WTC11 (cell line): ENCODE results near the gene ARPC2. TPM values are rescaled to one million over a fixed set of nuclear protein-coding genes. Genes with fewer than 3 reads are reported as not detected.

ENCODE experiments used
- ATF2 ChIP-seq: sonication (generic); formaldehyde crosslinking; IDR thresholded peaks from 2 replicates; pipeline ENCODE4 v1.8.1; 2022; ENCODE audit warnings: low read depth, missing genetic modification reagents, borderline replicate concordance
- ATF6 ChIP-seq: sonication (generic); formaldehyde crosslinking; IDR thresholded peaks from 2 replicates; pipeline ENCODE4 v1.8.1; 2023; ENCODE audit warnings: mild to moderate bottlenecking, missing genetic modification reagents
- CREM ChIP-seq: sonication (generic); formaldehyde crosslinking; IDR thresholded peaks from 2 replicates; pipeline ENCODE4 v1.8.1; 2022; ENCODE audit warnings: mild to moderate bottlenecking, missing genetic modification reagents, moderate library complexity
- E2F1 ChIP-seq: sonication (generic); formaldehyde crosslinking; IDR thresholded peaks from 2 replicates; pipeline ENCODE4 v1.8.0; 2022; ENCODE audit warnings: mild to moderate bottlenecking, missing genetic modification reagents
- E2F4 ChIP-seq: sonication (generic); formaldehyde crosslinking; IDR thresholded peaks from 2 replicates; pipeline ENCODE4 v1.8.1; 2022; ENCODE audit warnings: low read depth, mild to moderate bottlenecking, moderate library complexity, missing genetic modification reagents, borderline replicate concordance
- E2F5 ChIP-seq: sonication (generic); formaldehyde crosslinking; IDR thresholded peaks from 2 replicates; pipeline ENCODE4 v1.8.1; 2022; ENCODE audit warnings: mild to moderate bottlenecking, moderate library complexity, missing genetic modification reagents
- ELF4 ChIP-seq: sonication (generic); formaldehyde crosslinking; IDR thresholded peaks from 2 replicates; pipeline ENCODE4 v1.8.1; 2022; ENCODE audit warnings: low read depth, mild to moderate bottlenecking, moderate library complexity, missing genetic modification reagents
- FOXK1 ChIP-seq: sonication (generic); formaldehyde crosslinking; IDR thresholded peaks from 2 replicates; pipeline ENCODE4 v1.8.0; 2022; ENCODE audit warnings: mild to moderate bottlenecking, moderate library complexity, missing genetic modification reagents
- FOXP1 ChIP-seq: sonication (generic); formaldehyde crosslinking; IDR thresholded peaks from 2 replicates; pipeline ENCODE4 v1.8.0; 2022; ENCODE audit warnings: missing genetic modification reagents, mild to moderate bottlenecking, moderate library complexity, borderline replicate concordance
- GTF2I ChIP-seq: fragments of 250-450 bp; sonication (Bioruptor Pico); conservative IDR thresholded peaks from 2 replicates; pipeline ENCODE4 v1.4.0; 2021; ENCODE audit warnings: mild to moderate bottlenecking
- JAZF1 ChIP-seq: fragments of 250-450 bp; sonication (Bioruptor Pico); IDR thresholded peaks from 2 replicates; pipeline ENCODE4 v1.9.0; 2021; ENCODE audit warnings: moderate library complexity, mild to moderate bottlenecking, inconsistent platforms
- MXD4 ChIP-seq: fragments of 250-450 bp; sonication (Bioruptor Pico); IDR thresholded peaks from 2 replicates; pipeline ENCODE4 v1.8.0; 2021; ENCODE audit warnings: mild to moderate bottlenecking, moderate library complexity, borderline replicate concordance
- PREB ChIP-seq: sonication (generic); formaldehyde crosslinking; IDR thresholded peaks from 2 replicates; pipeline ENCODE4 v1.8.1; 2022; ENCODE audit warnings: mild to moderate bottlenecking, missing genetic modification reagents, moderate library complexity, borderline replicate concordance
- SMAD3 ChIP-seq: sonication (generic); formaldehyde crosslinking; IDR thresholded peaks from 2 replicates; pipeline ENCODE4 v1.8.0; 2022; ENCODE audit warnings: missing genetic modification reagents, mild to moderate bottlenecking, borderline replicate concordance
- SP1 ChIP-seq: sonication (generic); formaldehyde crosslinking; conservative IDR thresholded peaks from 2 replicates; pipeline ENCODE4 v1.8.1; 2022; ENCODE audit warnings: missing genetic modification reagents
- TCF7 ChIP-seq: sonication (generic); formaldehyde crosslinking; IDR thresholded peaks from 2 replicates; pipeline ENCODE4 v1.8.0; 2022; ENCODE audit warnings: mild to moderate bottlenecking, low read depth, missing genetic modification reagents, moderate library complexity
- TEAD4 ChIP-seq: sonication (generic); formaldehyde crosslinking; IDR thresholded peaks from 2 replicates; pipeline ENCODE4 v1.8.0; 2022; ENCODE audit warnings: mild to moderate bottlenecking, missing genetic modification reagents
- TP53 ChIP-seq: sonication (generic); formaldehyde crosslinking; IDR thresholded peaks from 2 replicates; pipeline ENCODE4 v1.8.1; 2023; ENCODE audit warnings: mild to moderate bottlenecking, missing genetic modification reagents
- ZBTB21 ChIP-seq: sonication (generic); formaldehyde crosslinking; IDR thresholded peaks from 2 replicates; pipeline ENCODE4 v1.8.1; 2023; ENCODE audit warnings: mild to moderate bottlenecking, missing genetic modification reagents, borderline replicate concordance
- ZNF219 ChIP-seq: sonication (generic); formaldehyde crosslinking; IDR thresholded peaks from 2 replicates; pipeline ENCODE4 v1.8.0; 2023; ENCODE audit warnings: missing genetic modification reagents, mild to moderate bottlenecking, borderline replicate concordance
- ZNF232 ChIP-seq: sonication (generic); formaldehyde crosslinking; IDR thresholded peaks from 2 replicates; pipeline ENCODE4 v1.8.0; 2022; ENCODE audit warnings: mild to moderate bottlenecking, missing genetic modification reagents
- ZNF317 ChIP-seq: sonication (generic); formaldehyde crosslinking; IDR thresholded peaks from 2 replicates; pipeline ENCODE4 v1.8.1; 2023; ENCODE audit warnings: low read depth, mild to moderate bottlenecking, moderate library complexity, missing genetic modification reagents, borderline replicate concordance
- ZNF425 ChIP-seq: fragments of 250-450 bp; sonication (Bioruptor Pico); conservative IDR thresholded peaks from 2 replicates; pipeline ENCODE4 v1.9.0; 2021; ENCODE audit warnings: mild to moderate bottlenecking
- ZNF532 ChIP-seq: fragments of 250-450 bp; sonication (Bioruptor Pico); IDR thresholded peaks from 2 replicates; pipeline ENCODE4 v1.9.0; 2021; ENCODE audit warnings: mild to moderate bottlenecking, borderline replicate concordance
- total RNA-seq: library from RNA; stranded (reverse); gene quantifications from 3 replicates; pipeline ENCODE4 v1.2.3, GENCODE V29; 2021

The ARPC2 gene
- total RNA-seq, 1 experiment from 2014 or later = 184 TPM

GRCh38 chr2:218269900-218270720 is 53.1 kb downstream of the ARPC2 start, which contains the start of the genes AAMP and PNKD (continued):
- TF ChIP-seq ZNF425 (CRISPR knock-in tag) = no peak
- no peak for TF ChIP-seq E2F5 (CRISPR knock-in tag)
- TF ChIP-seq PREB = no peak
- TF ChIP-seq E2F1 = no peak
- TF ChIP-seq ZNF219 (CRISPR knock-in tag) = no peak
- no peak for TF ChIP-seq ZNF232 (CRISPR knock-in tag)
- TF ChIP-seq TP53 (CRISPR knock-in tag) = no peak
- TF ChIP-seq SP1 = peak; percentile 97
- TF ChIP-seq JAZF1 = no peak
- TF ChIP-seq TEAD4 (CRISPR knock-in tag) = no peak
- no peak for TF ChIP-seq GTF2I (CRISPR knock-in tag)
- TF ChIP-seq ELF4 (CRISPR knock-in tag) = no peak
- 0 out of 2 replicates have a peak, but pooled peaks have one; percentile 19 for TF ChIP-seq SMAD3 (CRISPR knock-in tag)
- TF ChIP-seq CREM (CRISPR knock-in tag) = no peak
- TF ChIP-seq ZNF317 (CRISPR knock-in tag) = no peak
- no peak for TF ChIP-seq FOXP1 (CRISPR knock-in tag)
- peak; percentile 87 for TF ChIP-seq FOXK1 (CRISPR knock-in tag)
- TF ChIP-seq ZBTB21 (CRISPR knock-in tag) = no peak
- TF ChIP-seq ATF2 (CRISPR knock-in tag) = no peak
- no peak for TF ChIP-seq ATF6 (CRISPR knock-in tag)
- TF ChIP-seq ZNF532 (CRISPR knock-in tag) = no peak
- TF ChIP-seq TCF7 (CRISPR knock-in tag) = no peak
- TF ChIP-seq E2F4 (CRISPR knock-in tag) = no peak
- no peak for TF ChIP-seq MXD4
